Skeletal muscle tissue (tissue), 4 donors: ENCODE data around the gene AGAP3. TPM values are rescaled to one million over a fixed set of nuclear protein-coding genes. Genes with fewer than 3 reads are reported as not detected.

Experiments used
- H3K27ac ChIP-seq: one replicate; pipeline ENCODE4 v1.7.0; 2013; ENCODE audit warnings: mild to moderate bottlenecking, low read depth, low read length, inconsistent platforms
- H3K27me3 ChIP-seq, 3 donors: one replicate each; pipeline ENCODE4 v1.7.0; 2013; ENCODE audit warnings: low read length in 3 of 3; ENCODE audit not compliant: control insufficient read depth in 3 of 3, insufficient read depth in 3 of 3
- H3K36me3 ChIP-seq, 3 donors: one replicate each; pipeline ENCODE4 v1.7.0; 2013; ENCODE audit warnings: low read length in 3 of 3; ENCODE audit not compliant: control insufficient read depth in 3 of 3, insufficient read depth in 3 of 3
- H3K4me1 ChIP-seq, 3 donors: one replicate each; pipeline ENCODE4 v1.7.0; 2013; ENCODE audit warnings: low read length in 3 of 3, mild to moderate bottlenecking in 3 of 3; ENCODE audit not compliant: control insufficient read depth in 3 of 3, insufficient read depth in 3 of 3
- H3K4me3 ChIP-seq, 3 donors: one replicate each; pipeline ENCODE4 v1.7.0; 2013; ENCODE audit warnings: low read length in 3 of 3
- H3K9ac ChIP-seq, 3 donors: one replicate each; pipeline ENCODE4 v1.7.0; 2013; ENCODE audit warnings: low read length in 3 of 3, mild to moderate bottlenecking in 3 of 3, moderate library complexity in 2 of 3, low read depth in 1 of 3
- H3K9me3 ChIP-seq, 3 donors: one replicate each; pipeline ENCODE4 v1.7.0; 2013; ENCODE audit warnings: low read length in 3 of 3; ENCODE audit not compliant: control insufficient read depth in 3 of 3
- total RNA-seq: library from RNA; depleted of rRNA; stranded (reverse); fragments of >200 nt; gene quantifications from one replicate; pipeline ENCODE4 v1.2.3, GENCODE V29; 2014
- donor health status: Osteomylitis.

AGAP3 gene
- total RNA-seq, 1 donor from 2014 or later = 28.7 TPM

DNA sequence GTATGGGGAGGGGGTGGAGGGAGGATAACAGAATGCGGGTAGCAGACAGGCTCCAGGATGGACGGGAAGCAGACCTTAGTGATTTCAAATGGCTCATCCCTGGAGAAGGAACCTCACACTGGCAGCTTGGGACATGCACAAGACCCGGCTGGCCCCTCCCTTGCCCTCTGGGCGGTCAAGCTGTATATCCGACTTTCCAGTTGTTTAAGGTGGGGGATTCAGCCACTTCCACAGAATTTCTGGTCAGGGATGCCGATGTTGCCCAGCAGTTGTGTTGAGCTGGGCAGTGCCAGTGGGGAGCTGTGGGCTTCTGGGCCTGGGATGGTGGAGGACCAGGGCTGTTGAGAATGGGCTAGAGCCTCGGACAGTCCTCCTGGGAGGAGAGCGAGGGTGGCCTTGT lies 42.4 kb downstream of the AGAP3 start:
- H3K9ac ChIP-seq = no peak overlapping the region
- H3K27me3 ChIP-seq = no peaks in the 10 kb centered on the region
- peaks cover 22 to 44% (median 25%) of the 10 kb centered on the region in 3 donors for H3K36me3 ChIP-seq
- no peak overlapping the region for H3K4me3 ChIP-seq
- peaks cover 10 to 23% (median 21%) of the 10 kb centered on the region in 3 donors for H3K4me1 ChIP-seq
- no peak overlapping the region for H3K27ac ChIP-seq
- no peaks in the 10 kb centered on the region for H3K9me3 ChIP-seq

DNA sequence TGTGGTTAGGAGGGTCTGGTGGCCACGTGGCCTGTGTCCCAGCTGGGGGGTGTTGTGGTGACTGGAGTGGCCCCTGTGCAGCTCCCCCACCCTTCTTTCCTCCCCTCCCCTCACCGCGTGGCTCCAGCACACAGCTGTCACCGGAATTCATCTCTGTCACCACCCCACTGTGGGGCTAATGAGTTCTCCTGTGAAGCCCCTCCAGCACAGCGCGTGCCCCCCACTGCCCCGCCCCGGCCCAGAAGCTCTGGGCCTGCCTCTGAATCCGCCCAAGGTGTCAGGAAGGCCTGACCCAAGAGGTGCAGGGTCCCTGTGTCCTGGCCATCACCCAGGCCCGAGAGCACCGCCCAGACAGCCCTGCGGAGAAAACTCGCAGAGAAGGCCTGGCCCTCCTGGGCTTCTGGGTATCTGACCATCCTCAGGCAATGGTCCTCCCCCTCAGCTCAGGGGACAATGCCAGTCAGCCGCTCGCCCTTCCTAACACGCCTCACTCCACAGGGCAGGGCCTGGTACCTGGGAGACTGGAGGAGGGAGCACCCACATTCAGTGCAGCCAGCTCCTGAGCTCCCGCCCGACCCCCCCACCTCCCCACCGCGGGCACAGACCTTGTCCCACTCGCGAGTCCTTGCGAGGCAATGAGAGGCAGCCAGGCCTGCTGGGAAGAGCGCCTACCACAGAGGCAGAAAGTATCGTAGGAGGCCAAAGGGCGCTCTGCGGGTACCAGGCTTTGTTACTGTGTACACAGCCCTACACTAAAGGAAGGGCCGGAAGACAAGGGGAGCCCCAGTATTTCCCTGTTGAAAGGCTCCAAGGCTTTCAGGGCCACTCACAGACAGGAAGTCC lies 43.1 kb downstream of the AGAP3 start:
- no peaks in the 10 kb centered on the region for H3K9me3 ChIP-seq
- peaks cover 7 to 25% (median 21%) of the 10 kb centered on the region in 3 donors for H3K4me1 ChIP-seq
- peaks cover 21 to 46% (median 29%) of the 10 kb centered on the region in 3 donors for H3K36me3 ChIP-seq
- no peak overlapping the region for H3K4me3 ChIP-seq
- H3K27me3 ChIP-seq = no peaks in the 10 kb centered on the region
- no peak overlapping the region for H3K9ac ChIP-seq
- no peak overlapping the region for H3K27ac ChIP-seq

DNA sequence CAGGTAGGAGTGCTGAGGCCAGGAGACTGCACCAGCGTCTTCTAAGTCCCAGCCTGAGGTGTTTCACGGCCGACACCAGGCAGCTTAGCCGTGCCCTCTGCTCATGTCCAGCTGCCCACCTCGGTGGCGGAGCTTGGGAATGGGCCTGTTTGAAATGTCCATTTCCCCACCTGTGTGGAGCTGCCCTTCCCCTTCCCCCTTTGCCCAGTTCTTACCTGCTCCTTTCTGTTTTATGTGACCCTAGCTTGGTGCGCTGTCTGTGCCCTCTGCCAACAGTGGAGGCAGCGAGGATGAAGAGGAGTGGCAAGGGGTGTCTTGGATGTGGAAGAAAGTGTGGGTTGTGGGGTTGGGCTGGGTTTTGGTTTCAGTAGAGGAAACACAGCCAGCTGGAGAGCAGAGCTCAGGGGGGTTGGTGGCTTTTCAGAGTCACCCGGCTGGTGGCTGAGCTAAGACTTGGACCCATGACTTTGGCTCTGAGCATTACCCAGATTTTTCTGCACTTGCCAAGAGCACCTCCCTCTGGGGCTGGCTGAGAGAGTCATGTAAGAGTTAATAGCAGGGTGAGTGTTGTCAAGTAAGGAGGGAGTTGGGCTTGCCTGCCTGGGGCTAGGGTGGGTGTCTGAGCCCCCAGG lies 43.8 kb downstream of the AGAP3 start:
- H3K27me3 ChIP-seq = no peaks in the 10 kb centered on the region
- H3K36me3 ChIP-seq = peaks cover 25 to 51% (median 32%) of the 10 kb centered on the region in 3 donors

DNA sequence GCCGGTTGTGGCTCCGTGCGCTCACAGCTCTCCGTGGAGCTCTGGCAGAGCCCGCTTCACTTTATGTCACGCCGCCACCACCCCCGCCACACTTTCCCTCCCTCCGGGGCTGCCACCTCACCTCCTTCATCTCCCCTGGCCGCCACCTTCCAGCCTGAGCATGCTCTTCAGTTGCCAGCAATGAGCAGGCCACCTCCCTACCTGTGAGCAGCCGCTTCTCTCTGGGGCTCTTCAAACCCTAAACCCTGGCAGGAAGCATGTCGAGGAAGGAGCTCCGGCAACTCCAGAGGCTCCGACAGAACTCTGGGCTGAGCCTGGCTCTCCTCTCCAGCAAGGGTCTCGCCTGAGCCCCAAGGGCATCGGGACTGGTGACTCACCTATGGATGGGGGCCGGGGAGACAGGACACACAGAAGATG lies 44.5 kb downstream of the AGAP3 start:
- Histone ChIP-seq H3K27ac (no peak overlapping the region), H3K27me3 (no peaks in the 10 kb centered on the region), H3K36me3 (peaks cover 30 to 57% (median 36%) of the 10 kb centered on the region in 3 donors), H3K4me1 (peaks cover 6 to 23% (median 15%) of the 10 kb centered on the region in 3 donors), H3K4me3 (no peak overlapping the region), H3K9ac (no peak overlapping the region), H3K9me3 (no peaks in the 10 kb centered on the region)

More for the DNA sequence above, 43.8 kb downstream of the AGAP3 start:
- no peaks in the 10 kb centered on the region for H3K9me3 ChIP-seq
- no peak overlapping the region for H3K4me3 ChIP-seq
- H3K4me1 ChIP-seq = peaks cover 11 to 28% (median 21%) of the 10 kb centered on the region in 3 donors
- H3K9ac ChIP-seq = no peak overlapping the region
- H3K27ac ChIP-seq = no peak overlapping the region

- Histone ChIP-seq H3K27me3 (no peaks in the 10 kb centered on the region), H3K9me3 (no peaks in the 10 kb centered on the region), H3K4me3 (no peak overlapping the region), H3K9ac (no peak overlapping the region), H3K27ac (no peak overlapping the region), H3K4me1 (peaks cover 6 to 20% (median 12%) of the 10 kb centered on the region in 3 donors), H3K36me3 (peaks cover 35 to 58% (median 41%) of the 10 kb centered on the region in 3 donors)
These were observed 44.9 kb downstream of the AGAP3 start for GRCh38 chr7:151131224-151131591.

- H3K36me3 ChIP-seq = peaks cover 37 to 63% (median 43%) of the 10 kb centered on the region in 3 donors
- no peak overlapping the region for H3K27ac ChIP-seq
These were observed 45.5 kb downstream of the AGAP3 start for GRCh38 chr7:151131592-151132293.

GRCh38 chr7:151132461-151133205 lies 46.4 kb downstream of the AGAP3 start:
- Histone ChIP-seq H3K36me3 (peaks cover 41 to 65% (median 43%) of the 10 kb centered on the region in 3 donors), H3K27ac (no peak overlapping the region), H3K4me1 (peaks cover 6 to 14% (median 12%) of the 10 kb centered on the region in 3 donors), H3K4me3 (no peak overlapping the region), H3K9me3 (no peaks in the 10 kb centered on the region), H3K9ac (no peak overlapping the region), H3K27me3 (no peaks in the 10 kb centered on the region)

More at GRCh38 chr7:151131592-151132293, 45.5 kb downstream of the AGAP3 start:
- no peaks in the 10 kb centered on the region for H3K27me3 ChIP-seq
- H3K4me3 ChIP-seq = no peak overlapping the region
- peaks cover 6 to 16% (median 12%) of the 10 kb centered on the region in 3 donors for H3K4me1 ChIP-seq
- H3K9me3 ChIP-seq = no peaks in the 10 kb centered on the region
- no peak overlapping the region for H3K9ac ChIP-seq

DNA sequence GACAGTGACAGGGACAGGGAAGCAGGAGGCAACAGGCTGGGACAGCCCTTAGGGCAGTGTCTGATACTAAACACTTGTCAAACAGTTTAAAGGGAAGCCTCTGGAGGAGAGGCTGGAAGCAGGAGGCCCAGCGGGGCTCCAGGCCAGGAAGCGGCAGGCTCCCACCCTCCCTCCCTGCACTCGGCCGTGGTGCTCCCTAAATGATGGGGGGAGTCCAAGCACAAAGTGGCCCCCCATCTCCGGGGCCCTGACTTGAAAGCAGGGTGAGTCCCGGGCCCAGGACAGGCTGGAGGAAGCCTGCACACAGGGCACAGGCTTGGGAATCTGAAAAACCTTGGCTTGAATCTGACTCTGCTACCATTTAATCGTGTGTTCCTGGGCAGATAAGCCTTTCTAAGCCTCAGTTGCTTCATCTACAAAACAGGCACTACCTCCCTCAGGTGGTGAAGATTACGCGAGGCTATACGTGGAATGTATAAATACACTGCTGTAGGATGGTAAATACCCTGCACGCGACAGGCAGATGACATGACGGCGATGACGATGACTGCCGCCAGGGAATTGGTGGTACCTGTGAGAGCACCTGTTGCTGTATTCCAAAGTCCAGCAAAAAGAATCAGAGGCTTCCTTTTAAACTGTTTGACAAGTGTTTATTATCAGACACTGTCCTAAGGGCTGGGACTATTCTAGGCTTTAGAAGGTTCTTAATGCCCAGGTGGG lies 47.2 kb downstream of the AGAP3 start:
- Histone ChIP-seq H3K9me3 (no peaks in the 10 kb centered on the region), H3K36me3 (peaks cover 37 to 59% (median 41%) of the 10 kb centered on the region in 3 donors), H3K27ac (no peak overlapping the region), H3K4me3 (no peak overlapping the region), H3K27me3 (no peaks in the 10 kb centered on the region), H3K4me1 (peaks cover 6 to 14% (median 12%) of the 10 kb centered on the region in 3 donors), H3K9ac (no peak overlapping the region)
